CD4-positive, alpha-beta memory T cell (primary cell): Measurements from ENCODE around the gene ITPR2. TPM values are rescaled to one million over a fixed set of nuclear protein-coding genes. Genes with fewer than 3 reads are reported as not detected.

Source experiments
- CTCF ChIA-PET: fragments of 350-600 bp; sonication (Branson Sonifier 250); formaldehyde crosslinking; loops from one replicate; lab custom pipeline; 2021; ENCODE audit warnings: inconsistent platforms; ENCODE audit not compliant: partially characterized antibody; lab: Charles Lee
- POLR2A ChIA-PET: fragments of 350-600 bp; sonication (Branson Sonifier 250); formaldehyde crosslinking; loops from one replicate; lab custom pipeline; 2021; ENCODE audit not compliant: partially characterized antibody; lab: Charles Lee
- DNase-seq, 5 donors: peaks; one replicate each; pipeline versions ENCODE4 v3.0.0 to v3.0.0-alpha.2; 2020 to 2022; ENCODE audit warnings: mixed read lengths in 1 of 5
- H3K27ac ChIP-seq: one replicate; pipeline ENCODE4 v1.7.0; 2013; ENCODE audit warnings: low read depth, low read length
- H3K27me3 ChIP-seq: 2 replicates; pipeline ENCODE4 v1.7.0; 2013; ENCODE audit warnings: mild to moderate bottlenecking, low read length, moderate library complexity; ENCODE audit not compliant: insufficient read depth
- H3K36me3 ChIP-seq: 2 replicates; pipeline ENCODE4 v1.7.0; 2013; ENCODE audit warnings: mild to moderate bottlenecking, low read length, moderate library complexity; ENCODE audit not compliant: insufficient read depth
- H3K4me1 ChIP-seq: 2 replicates; pipeline ENCODE4 v1.7.0; 2013; ENCODE audit warnings: mild to moderate bottlenecking, low read length, moderate library complexity; ENCODE audit not compliant: insufficient read depth
- H3K4me3 ChIP-seq, 2 donors: one replicate each; pipeline ENCODE4 v1.7.0; 2013; ENCODE audit warnings: low read length in 2 of 2, mild to moderate bottlenecking in 1 of 2
- H3K9me3 ChIP-seq, 2 donors: one replicate each; pipeline ENCODE4 v1.7.0; 2013; ENCODE audit warnings: low read length in 2 of 2, control low read depth in 1 of 2; ENCODE audit not compliant: control insufficient read depth in 1 of 2
- H3K27ac Mint-ChIP-seq, 7 donors: one replicate each; pipeline ENCODE4 v1.8.0; 2020 to 2021; ENCODE audit warnings: mixed read lengths in 7 of 7, mild to moderate bottlenecking in 6 of 7, inconsistent platforms in 3 of 7, moderate library complexity in 3 of 7
- H3K27me3 Mint-ChIP-seq, 2 donors: one replicate each; pipeline ENCODE4 v1.8.0; 2020 to 2021; ENCODE audit warnings: mixed read lengths in 2 of 2
- H3K36me3 Mint-ChIP-seq, 2 donors: one replicate each; pipeline ENCODE4 v1.8.0; 2020 to 2021; ENCODE audit warnings: mixed read lengths in 2 of 2, inconsistent platforms in 1 of 2, mild to moderate bottlenecking in 1 of 2
- H3K4me1 Mint-ChIP-seq, 4 donors: one replicate each; pipeline ENCODE4 v1.8.0; 2020 to 2021; ENCODE audit warnings: mixed read lengths in 4 of 4, mild to moderate bottlenecking in 1 of 4
- H3K4me3 Mint-ChIP-seq, 8 donors: one replicate each; pipeline ENCODE4 v1.8.0; 2020 to 2021; ENCODE audit warnings: mixed read lengths in 8 of 8, mild to moderate bottlenecking in 7 of 8, moderate library complexity in 6 of 8, inconsistent platforms in 3 of 8
- H3K9me3 Mint-ChIP-seq, 8 donors: one replicate each; pipeline ENCODE4 v1.8.0; 2020 to 2021; ENCODE audit warnings: mixed read lengths in 8 of 8, mild to moderate bottlenecking in 5 of 8, inconsistent platforms in 3 of 8, moderate library complexity in 1 of 8
- intact Hi-C: fragments of 100-400 bp; cut with micrococcal nuclease; formaldehyde crosslinking; loops from one replicate; pipeline ENCODE4 v1.15.1; 2023
- polyA plus RNA-seq, 2 donors: library from polyadenylated mRNA; unstranded; fragments of 300-500 nt; fragmentation: Illumina TruSeq; gene quantifications; one replicate each; pipeline ENCODE4 v1.2.3, GENCODE V29; 2021
- total RNA-seq, 2 experiments: library from RNA; stranded (reverse); gene quantifications; one replicate each; pipeline ENCODE4 v1.2.3, GENCODE V29; 2021

ITPR2 gene
- total and polyA plus RNA-seq, 4 experiments from 2014 or later, result 4.7 to 55.6 (median 34.1) TPM

DNA sequence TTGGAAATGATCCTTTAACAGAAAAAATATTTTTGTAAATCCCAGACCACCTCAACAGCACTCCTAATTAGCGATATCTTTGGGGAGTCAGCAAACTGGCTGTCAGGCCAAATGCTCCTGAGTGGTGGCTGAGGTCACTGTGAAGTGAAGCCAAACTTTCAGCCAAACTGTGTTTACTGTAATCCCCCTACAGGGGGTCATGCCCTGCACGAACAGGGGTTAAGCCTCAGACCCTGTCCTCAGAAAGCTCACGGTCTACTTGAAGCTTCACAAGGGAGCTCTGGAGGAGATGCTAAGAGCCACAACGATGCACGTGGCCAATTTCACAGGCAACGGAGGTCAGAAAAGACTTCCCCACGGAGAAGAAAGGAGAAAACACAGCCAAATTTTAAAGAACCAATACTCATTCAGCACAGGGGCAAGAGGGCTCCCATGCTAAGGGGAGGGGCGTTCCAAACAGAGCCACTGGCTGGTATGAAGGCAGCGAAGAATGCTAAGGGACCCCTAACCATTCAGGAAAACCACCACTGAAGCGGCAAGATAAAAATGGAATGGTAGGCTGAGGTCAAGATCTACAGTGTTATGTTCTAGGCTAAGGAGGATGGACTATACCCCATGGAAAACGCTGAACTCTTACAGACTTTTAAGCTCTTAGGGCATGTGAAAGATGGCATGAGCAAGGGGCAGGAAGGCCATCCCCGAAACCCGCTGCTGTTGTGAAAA lies 105.4 kb downstream of the ITPR2 start:
- H3K4me1 Mint-ChIP-seq, result peaks cover 24 to 41% (median 33%) of the 10 kb centered on the region in 4 donors
- H3K9me3 Mint-ChIP-seq, result no peaks in the 10 kb centered on the region
- Histone ChIP-seq H3K27ac (no peak overlapping the region), H3K9me3 (no peaks in the 10 kb centered on the region), H3K4me1 (peaks cover 12% of the 10 kb centered on the region), H3K4me3 (no peak overlapping the region), H3K27me3 (no peaks in the 10 kb centered on the region), H3K36me3 (no peaks in the 10 kb centered on the region)
- peak overlapping the region in 2 of 7 donors; percentile 14 to 73 for H3K27ac Mint-ChIP-seq
- peaks cover 13 to 14% of the 10 kb centered on the region in 2 donors for H3K36me3 Mint-ChIP-seq
- DNase-seq, result no peak
- H3K4me3 Mint-ChIP-seq, result no peak overlapping the region
- no peaks in the 10 kb centered on the region for H3K27me3 Mint-ChIP-seq
- intact Hi-C loops, result no loop called here
- ChIA-PET POLR2A (no interaction called here), CTCF (no interaction called here)

DNA sequence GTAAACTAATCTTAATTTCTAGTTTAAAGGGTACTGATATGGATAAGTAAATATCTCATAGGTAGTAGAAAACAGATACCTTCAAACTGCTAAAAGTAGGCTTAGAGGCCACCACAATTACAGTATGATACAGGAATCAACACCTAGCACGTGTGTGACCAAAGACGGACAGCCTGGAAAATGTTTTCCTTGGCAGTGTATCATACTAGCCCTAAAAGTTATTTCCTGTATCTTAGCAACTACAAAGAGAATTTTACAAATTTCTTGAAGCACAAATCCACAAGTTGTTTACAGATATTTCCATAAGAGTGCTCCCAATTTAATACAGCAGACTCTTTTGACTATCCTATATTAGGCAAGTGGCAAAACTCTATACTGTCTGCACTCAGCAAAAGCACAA lies 106.0 kb downstream of the ITPR2 start:
- CTCF ChIA-PET, result no interaction called here
- H3K4me3 Mint-ChIP-seq, result no peak overlapping the region
- no peaks in the 10 kb centered on the region for H3K36me3 ChIP-seq
- intact Hi-C loops, result no loop called here
- H3K4me1 Mint-ChIP-seq, result peaks cover 22 to 38% (median 27%) of the 10 kb centered on the region in 4 donors
- no peaks in the 10 kb centered on the region for H3K9me3 ChIP-seq
- POLR2A ChIA-PET, result no interaction called here
- H3K36me3 Mint-ChIP-seq, result peaks cover 17 to 18% of the 10 kb centered on the region in 2 donors
- no peaks in the 10 kb centered on the region for H3K27me3 ChIP-seq
- no peaks in the 10 kb centered on the region for H3K27me3 Mint-ChIP-seq
- no peak overlapping the region for H3K27ac Mint-ChIP-seq
- no peak overlapping the region for H3K27ac ChIP-seq
- H3K4me3 ChIP-seq, result no peak overlapping the region
- peaks cover 5% of the 10 kb centered on the region for H3K4me1 ChIP-seq
- DNase-seq, result no peak
- no peaks in the 10 kb centered on the region for H3K9me3 Mint-ChIP-seq

GRCh38 chr12:26725276-26725916 lies 107.6 kb downstream of the ITPR2 start:
- Mint-ChIP-seq H3K9me3 (no peaks in the 10 kb centered on the region), H3K27me3 (no peaks in the 10 kb centered on the region), H3K4me3 (no peak overlapping the region), H3K36me3 (peaks cover 22 to 24% of the 10 kb centered on the region in 2 donors), H3K27ac (no peak overlapping the region), H3K4me1 (peaks cover 16 to 34% (median 21%) of the 10 kb centered on the region in 4 donors)
- no peaks in the 10 kb centered on the region for H3K36me3 ChIP-seq
- H3K27me3 ChIP-seq, result no peaks in the 10 kb centered on the region
- ChIA-PET POLR2A (no interaction called here), CTCF (no interaction called here)
- H3K27ac ChIP-seq, result no peak overlapping the region
- H3K9me3 ChIP-seq, result no peaks in the 10 kb centered on the region
- no peak for DNase-seq
- intact Hi-C loops, result no loop called here
- no peak overlapping the region for H3K4me3 ChIP-seq
- H3K4me1 ChIP-seq, result peaks cover 5% of the 10 kb centered on the region

- Mint-ChIP-seq H3K9me3 (no peaks in the 10 kb centered on the region), H3K27me3 (no peaks in the 10 kb centered on the region), H3K36me3 (peaks cover 22 to 24% of the 10 kb centered on the region in 2 donors), H3K27ac (no peak overlapping the region), H3K4me3 (no peak overlapping the region), H3K4me1 (peaks cover 9 to 24% (median 13%) of the 10 kb centered on the region in 4 donors)
- no peaks in the 10 kb centered on the region for H3K9me3 ChIP-seq
- H3K4me3 ChIP-seq, result no peak overlapping the region
- no peaks in the 10 kb centered on the region for H3K36me3 ChIP-seq
- H3K27me3 ChIP-seq, result no peaks in the 10 kb centered on the region
- no peak for DNase-seq
- peaks cover 5% of the 10 kb centered on the region for H3K4me1 ChIP-seq
- ChIA-PET CTCF (no interaction called here), POLR2A (no interaction called here)
- intact Hi-C loops, result no loop called here
- H3K27ac ChIP-seq, result no peak overlapping the region
These were observed 108.7 kb downstream of the ITPR2 start for GRCh38 chr12:26724309-26724702.

- ChIA-PET CTCF (no interaction called here), POLR2A (no interaction called here)
- Histone ChIP-seq H3K4me1 (peaks cover 5% of the 10 kb centered on the region), H3K27me3 (no peaks in the 10 kb centered on the region), H3K27ac (no peak overlapping the region), H3K36me3 (no peaks in the 10 kb centered on the region), H3K9me3 (no peaks in the 10 kb centered on the region), H3K4me3 (no peak overlapping the region)
- no peak overlapping the region for H3K4me3 Mint-ChIP-seq
- H3K36me3 Mint-ChIP-seq, result peaks cover 22 to 27% of the 10 kb centered on the region in 2 donors
- no peaks in the 10 kb centered on the region for H3K27me3 Mint-ChIP-seq
- no peaks in the 10 kb centered on the region for H3K9me3 Mint-ChIP-seq
- H3K27ac Mint-ChIP-seq, result no peak overlapping the region
- no peak for DNase-seq
- intact Hi-C loops, result no loop called here
- peaks cover 2 to 17% (median 9%) of the 10 kb centered on the region in 4 donors for H3K4me1 Mint-ChIP-seq
These were observed 109.3 kb downstream of the ITPR2 start for GRCh38 chr12:26723379-26724308.

DNA sequence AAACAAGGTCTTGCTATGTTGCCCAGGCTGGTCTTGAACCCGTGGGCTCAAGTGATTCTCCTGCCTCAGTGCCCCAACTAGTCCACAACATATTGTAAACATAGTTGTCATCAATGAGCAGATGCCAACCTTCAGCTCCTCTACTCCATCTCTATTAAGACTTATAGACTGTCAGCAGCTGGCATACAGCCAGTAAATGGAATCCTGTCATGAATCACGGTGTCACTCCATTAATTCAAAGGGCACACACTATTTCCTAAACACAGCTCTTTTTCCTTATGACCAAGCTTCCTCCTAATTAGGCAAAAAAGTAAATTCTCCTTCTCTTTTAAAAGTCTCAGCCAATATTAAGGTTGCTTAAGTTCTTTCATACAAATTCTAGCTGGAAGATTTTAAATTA lies 111.2 kb downstream of the ITPR2 start:
- H3K9me3 ChIP-seq, result no peaks in the 10 kb centered on the region
- peaks cover 26 to 35% of the 10 kb centered on the region in 2 donors for H3K36me3 Mint-ChIP-seq
- no peak overlapping the region for H3K4me3 Mint-ChIP-seq
- no peaks in the 10 kb centered on the region for H3K27me3 ChIP-seq
- POLR2A ChIA-PET, result no interaction called here
- no peak overlapping the region for H3K27ac Mint-ChIP-seq
- no peak for DNase-seq
- H3K4me1 Mint-ChIP-seq, result peaks cover 0 to 6% (median 5%) of the 10 kb centered on the region in 4 donors
- H3K27me3 Mint-ChIP-seq, result no peaks in the 10 kb centered on the region
- H3K4me3 ChIP-seq, result no peak overlapping the region
- CTCF ChIA-PET, result no interaction called here
- no peak overlapping the region for H3K27ac ChIP-seq
- peaks cover 5% of the 10 kb centered on the region for H3K4me1 ChIP-seq
- intact Hi-C loops, result no loop called here
- H3K36me3 ChIP-seq, result no peaks in the 10 kb centered on the region
- H3K9me3 Mint-ChIP-seq, result no peaks in the 10 kb centered on the region

DNA sequence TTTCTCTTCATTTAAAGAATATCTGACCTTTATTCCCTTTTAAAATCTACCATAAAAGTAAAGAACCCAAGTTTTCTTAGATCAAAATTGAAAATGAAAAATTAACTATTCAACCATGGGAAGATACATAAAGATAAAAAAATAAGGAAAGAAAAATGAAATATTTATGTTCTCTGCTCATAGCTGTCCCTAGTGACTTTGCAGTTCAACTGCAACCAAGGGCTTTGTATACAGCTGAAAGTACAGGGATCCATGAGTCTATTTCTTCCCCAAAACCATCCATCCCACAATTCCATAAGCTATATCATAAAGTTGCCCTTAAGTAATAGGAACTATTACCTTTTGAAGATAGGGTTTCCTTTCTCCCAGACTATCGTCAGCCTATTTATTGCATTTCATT lies 113.1 kb downstream of the ITPR2 start:
- H3K9me3 ChIP-seq, result no peaks in the 10 kb centered on the region
- no peaks in the 10 kb centered on the region for H3K4me1 ChIP-seq
- Mint-ChIP-seq H3K27ac (no peak overlapping the region), H3K36me3 (peaks cover 37 to 49% of the 10 kb centered on the region in 2 donors), H3K9me3 (no peaks in the 10 kb centered on the region), H3K27me3 (no peaks in the 10 kb centered on the region), H3K4me1 (peaks cover 0 to 1% (median 0%) of the 10 kb centered on the region in 4 donors), H3K4me3 (no peak overlapping the region)
- H3K36me3 ChIP-seq, result peaks cover 4% of the 10 kb centered on the region
- H3K4me3 ChIP-seq, result no peak overlapping the region
- intact Hi-C loops, result loop anchor here (5.0 kb wide), 1 partner anchor 112 kb away; the partner anchor contains the start of gene ITPR2
- H3K27me3 ChIP-seq, result no peaks in the 10 kb centered on the region
- POLR2A ChIA-PET, result no interaction called here
- H3K27ac ChIP-seq, result no peak overlapping the region
- DNase-seq, result no peak
- CTCF ChIA-PET, result interaction anchor here (1.2 kb wide), 1 partner anchor 18 kb away, joined by 4 read pairs; no protein-coding TSS in a partner anchor
